B cell (primary cell): Measurements from ENCODE around the gene INO80C. TPM values are rescaled to one million over a fixed set of nuclear protein-coding genes. Genes with fewer than 3 reads are reported as not detected.

ENCODE experiments used
- ATAC-seq: fragments of 200-7000 bp; cut with Tn5 transposase; one replicate; pipeline ENCODE4 v1.10.0; 2021; ENCODE audit warnings: low read depth, mild to moderate bottlenecking, moderate number of reproducible peaks, moderate library complexity
- CTCF ChIA-PET: fragments of 350-600 bp; sonication (Branson Sonifier 250); formaldehyde crosslinking; loops from one replicate; lab custom pipeline; 2021; ENCODE audit warnings: antibody characterized with exemption, inconsistent platforms; lab: Charles Lee
- POLR2A ChIA-PET: fragments of 350-600 bp; sonication (Branson Sonifier 250); formaldehyde crosslinking; loops from one replicate; lab custom pipeline; 2021; ENCODE audit warnings: antibody characterized with exemption; lab: Charles Lee
- DNase-seq: peaks from one replicate; pipeline ENCODE4 v3.0.0; 2013
- H2AFZ ChIP-seq: 2 replicates; pipeline ENCODE4 v1.6.1; 2012; ENCODE audit warnings: mild to moderate bottlenecking, low read depth, low read length; ENCODE audit not compliant: insufficient read depth, poor library complexity, severe bottlenecking
- H3K27ac ChIP-seq, 2 donors: 1 replicate in 1 of 2; 2 replicates in 1 of 2; pipeline ENCODE4 v1.5.1; 2012 to 2013; ENCODE audit warnings: low read length in 2 of 2, mild to moderate bottlenecking in 2 of 2, moderate library complexity in 1 of 2
- H3K27me3 ChIP-seq, 4 experiments: fragments of 200-600 bp in 1 of 4; sonication (generic) in 1 of 4; replicated peaks in 1 of 4; 1 replicate in 2 of 4; 2 replicates in 2 of 4; pipeline versions ENCODE4 v1.6.1 to v1.7.0; 2013 to 2016; ENCODE audit warnings: low read length in 3 of 4, mild to moderate bottlenecking in 2 of 4, mixed read lengths in 1 of 4, moderate library complexity in 1 of 4; ENCODE audit not compliant: insufficient read depth in 4 of 4, control insufficient read depth in 3 of 4; ENCODE audit errors: control extremely low read depth in 1 of 4
- H3K36me3 ChIP-seq, 2 experiments: replicated peaks in 1 of 2; 1 replicate in 1 of 2; 2 replicates in 1 of 2; pipeline versions ENCODE4 v1.6.1 to v1.7.1; 2013; ENCODE audit warnings: low read length in 1 of 2; ENCODE audit not compliant: insufficient read depth in 2 of 2, control insufficient read depth in 1 of 2; ENCODE audit errors: control extremely low read depth in 1 of 2, extremely low read depth in 1 of 2
- H3K4me1 ChIP-seq, 2 donors: fragments of 200-600 bp in 1 of 2; sonication (generic) in 1 of 2; 1 replicate in 1 of 2; 2 replicates in 1 of 2; pipeline versions ENCODE4 v1.5.1 to v1.6.1; 2013 to 2017; ENCODE audit warnings: low read length in 2 of 2; ENCODE audit not compliant: control insufficient read depth in 2 of 2, insufficient read depth in 2 of 2
- H3K4me2 ChIP-seq: replicated peaks from 2 replicates; pipeline ENCODE3; 2012; ENCODE audit warnings: mild to moderate bottlenecking, low read depth, low read length; ENCODE audit not compliant: poor library complexity, severe bottlenecking
- H3K4me3 ChIP-seq, 5 experiments: fragments of 200-600 bp in 1 of 5; sonication (generic) in 1 of 5; 1 replicate in 3 of 5; 2 replicates in 2 of 5; pipeline versions ENCODE4 v1.5.1 to v1.7.0; 2011 to 2016; ENCODE audit warnings: low read length in 4 of 5, mild to moderate bottlenecking in 4 of 5, low read depth in 2 of 5, control low read depth in 1 of 5, moderate library complexity in 1 of 5; ENCODE audit not compliant: insufficient read depth in 1 of 5; ENCODE audit errors: control extremely low read depth in 1 of 5, extremely low read depth in 1 of 5
- H3K79me2 ChIP-seq: fragments of 200-600 bp; sonication (generic); one replicate; pipeline ENCODE4 v1.6.0; 2016; ENCODE audit warnings: low read length; ENCODE audit not compliant: control insufficient read depth, insufficient read depth
- H3K9ac ChIP-seq: fragments of 200-600 bp; sonication (generic); 2 replicates; pipeline ENCODE4 v1.6.1; 2017; ENCODE audit warnings: mild to moderate bottlenecking, low read length, moderate library complexity
- H3K9me3 ChIP-seq, 3 donors: one replicate each; pipeline versions ENCODE4 v1.6.1 to v1.7.1; 2013; ENCODE audit warnings: low read length in 2 of 3; ENCODE audit not compliant: control insufficient read depth in 2 of 3, insufficient read depth in 1 of 3; ENCODE audit errors: control extremely low read depth in 1 of 3
- H4K20me1 ChIP-seq: 2 replicates; pipeline ENCODE4 v1.6.0; 2012; ENCODE audit warnings: mild to moderate bottlenecking, low read length; ENCODE audit not compliant: insufficient read depth, control insufficient read depth, poor library complexity, severe bottlenecking
- H3K27ac Mint-ChIP-seq: one replicate; pipeline ENCODE4 v1.8.0; 2021; ENCODE audit warnings: mixed read lengths
- H3K27me3 Mint-ChIP-seq: one replicate; pipeline ENCODE4 v1.8.0; 2021; ENCODE audit warnings: mixed read lengths
- H3K4me1 Mint-ChIP-seq: one replicate; pipeline ENCODE4 v1.8.0; 2021; ENCODE audit warnings: mixed read lengths
- H3K4me3 Mint-ChIP-seq: one replicate; pipeline ENCODE4 v1.8.0; 2021; ENCODE audit warnings: mixed read lengths
- H3K9me3 Mint-ChIP-seq: one replicate; pipeline ENCODE4 v1.8.0; 2022; ENCODE audit warnings: mixed read lengths; ENCODE audit not compliant: insufficient read depth
- EZH2 ChIP-seq: IDR thresholded peaks from 2 replicates; pipeline ENCODE4 v1.6.1; 2012; ENCODE audit warnings: borderline replicate concordance, low read depth, mild to moderate bottlenecking, moderate library complexity, low read length; ENCODE audit not compliant: insufficient read depth, poor library complexity, severe bottlenecking
- WGBS: methylation state at CpG from one replicate; pipeline ENCODE4 v1.1.5; 2013; ENCODE audit warnings: missing lambda C conversion rate; ENCODE audit not compliant: insufficient coverage; 5-methylcytosine and 5-hydroxymethylcytosine counted together
- intact Hi-C: fragments of 100-400 bp; cut with micrococcal nuclease; formaldehyde crosslinking; loops from one replicate; pipeline ENCODE4 v1.10.0; 2022
- polyA plus RNA-seq: library from polyadenylated mRNA; depleted of rRNA; stranded (reverse); fragments of >200 nt; gene quantifications from 2 replicates; pipeline ENCODE4 v1.2.3, GENCODE V29; 2012
- total RNA-seq, 2 donors: library from RNA; stranded (reverse); fragments of 120-200 nt in 1 of 2; gene quantifications; 1 replicate in 1 of 2; 2 replicates in 1 of 2; pipeline versions ENCODE4 v1.2.3 to v1.2.4, GENCODE V29; 2013 to 2022
- TF ChIP-seq, protein P1 (sequence below): fragments of 200-600 bp; IDR thresholded peaks from one replicate; pipeline ENCODE4 v1.8.0; 2022; ENCODE audit warnings: antibody characterized with exemption, mild to moderate bottlenecking

INO80C gene
- total and polyA plus RNA-seq, 2 donors (not counting 1 experiment from before 2014, with no cell fraction given), result 18.2 to 37.9 TPM

DNA sequence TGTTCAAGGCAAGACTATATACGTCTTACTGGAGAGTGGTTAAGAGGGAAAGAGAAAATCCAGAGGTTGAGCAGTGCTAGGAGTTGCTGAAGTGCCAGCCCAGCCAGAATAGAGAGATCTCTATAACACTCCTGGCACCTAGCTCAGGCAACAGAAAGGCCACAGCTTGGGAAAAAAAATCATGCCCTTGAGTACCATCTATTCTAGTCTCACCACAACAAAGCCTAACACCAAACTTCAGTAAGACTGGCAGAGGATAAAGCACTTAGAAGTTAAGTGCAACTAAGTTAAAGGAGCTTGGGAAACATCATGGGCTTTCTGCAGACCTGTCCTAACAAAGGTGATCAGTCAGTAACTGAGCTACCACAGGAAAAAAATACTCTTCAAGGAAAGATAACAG, 24.2 kb downstream of the INO80C start:
- Mint-ChIP-seq H3K4me3 (no peak overlapping the region), H3K27ac (no peak overlapping the region), H3K4me1 (peaks cover 10% of the 10 kb centered on the region), H3K27me3 (no peaks in the 10 kb centered on the region), H3K9me3 (no peaks in the 10 kb centered on the region)
- H3K27me3 ChIP-seq, result no peaks in the 10 kb centered on the region
- ATAC-seq (no peak), DNase-seq (no peak)
- no peak overlapping the region for H3K27ac ChIP-seq
- H3K4me3 ChIP-seq, result no peak overlapping the region
- no peak overlapping the region for H3K4me2 ChIP-seq
- intact Hi-C loops, result no loop called here
- H2AFZ ChIP-seq, result no peak overlapping the region
- H4K20me1 ChIP-seq, result no peaks in the 10 kb centered on the region
- no peaks in the 10 kb centered on the region for H3K79me2 ChIP-seq
- no peaks in the 10 kb centered on the region for H3K4me1 ChIP-seq
- H3K9me3 ChIP-seq, result no peaks in the 10 kb centered on the region
- TF ChIP-seq, protein P1, sequence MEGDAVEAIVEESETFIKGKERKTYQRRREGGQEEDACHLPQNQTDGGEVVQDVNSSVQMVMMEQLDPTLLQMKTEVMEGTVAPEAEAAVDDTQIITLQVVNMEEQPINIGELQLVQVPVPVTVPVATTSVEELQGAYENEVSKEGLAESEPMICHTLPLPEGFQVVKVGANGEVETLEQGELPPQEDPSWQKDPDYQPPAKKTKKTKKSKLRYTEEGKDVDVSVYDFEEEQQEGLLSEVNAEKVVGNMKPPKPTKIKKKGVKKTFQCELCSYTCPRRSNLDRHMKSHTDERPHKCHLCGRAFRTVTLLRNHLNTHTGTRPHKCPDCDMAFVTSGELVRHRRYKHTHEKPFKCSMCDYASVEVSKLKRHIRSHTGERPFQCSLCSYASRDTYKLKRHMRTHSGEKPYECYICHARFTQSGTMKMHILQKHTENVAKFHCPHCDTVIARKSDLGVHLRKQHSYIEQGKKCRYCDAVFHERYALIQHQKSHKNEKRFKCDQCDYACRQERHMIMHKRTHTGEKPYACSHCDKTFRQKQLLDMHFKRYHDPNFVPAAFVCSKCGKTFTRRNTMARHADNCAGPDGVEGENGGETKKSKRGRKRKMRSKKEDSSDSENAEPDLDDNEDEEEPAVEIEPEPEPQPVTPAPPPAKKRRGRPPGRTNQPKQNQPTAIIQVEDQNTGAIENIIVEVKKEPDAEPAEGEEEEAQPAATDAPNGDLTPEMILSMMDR, result no peak
- no peak for TF ChIP-seq EZH2
- ChIA-PET POLR2A (no interaction called here), CTCF (no interaction called here)
- no peak overlapping the region for H3K9ac ChIP-seq
- peaks cover 2 to 18% of the 10 kb centered on the region in 2 experiments for H3K36me3 ChIP-seq
- 100% methylated on average over 1 of the region's 1 CpG for WGBS

DNA sequence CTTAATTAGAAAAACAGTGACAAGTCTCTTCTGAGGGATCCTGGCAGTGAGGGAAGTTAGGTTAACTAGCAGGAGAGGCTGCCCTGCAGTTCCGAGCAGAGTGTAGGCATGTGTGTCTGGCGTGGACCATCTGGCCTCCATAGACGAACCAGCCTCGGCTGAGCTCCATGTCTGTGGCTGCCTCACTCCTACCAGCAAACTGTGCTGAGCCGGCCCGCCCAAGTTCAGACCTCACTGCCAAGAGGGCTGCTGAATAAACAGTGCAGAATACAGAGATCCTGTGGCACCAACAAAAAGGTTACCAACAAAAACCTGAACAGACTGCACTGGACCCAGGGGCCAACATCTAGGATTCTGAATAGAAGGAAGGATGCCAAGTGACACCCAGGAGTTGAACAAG, 27.3 kb downstream of the INO80C start:
- CTCF ChIA-PET, result no interaction called here
- Histone ChIP-seq H3K4me3 (no peak overlapping the region), H3K27ac (no peak overlapping the region), H3K36me3 (peaks cover 2 to 22% of the 10 kb centered on the region in 2 experiments), H4K20me1 (no peaks in the 10 kb centered on the region), H3K9ac (no peak overlapping the region), H3K4me2 (no peak overlapping the region), H3K79me2 (no peaks in the 10 kb centered on the region), H3K27me3 (no peaks in the 10 kb centered on the region), H2AFZ (no peak overlapping the region), H3K9me3 (no peaks in the 10 kb centered on the region), H3K4me1 (peaks cover 13 to 17% of the 10 kb centered on the region in 2 donors)
- Mint-ChIP-seq H3K4me1 (peaks cover 31% of the 10 kb centered on the region), H3K9me3 (no peaks in the 10 kb centered on the region), H3K27ac (no peak overlapping the region), H3K4me3 (no peak overlapping the region), H3K27me3 (no peaks in the 10 kb centered on the region)
- DNase-seq (no peak), ATAC-seq (no peak)
- POLR2A ChIA-PET, result no interaction called here
- intact Hi-C loops, result no loop called here
- TF ChIP-seq EZH2, result no peak
- TF ChIP-seq, protein P1, result no peak
- 96% methylated on average over 6 of the region's 6 CpGs for WGBS
